Neural progenitor cell (in vitro differentiated cells): ENCODE measurements around the gene AUH.

ENCODE experiments used
- EZH2 ChIP-seq: fragments of 200-600 bp; sonication (generic); IDR thresholded peaks from 2 replicates; pipeline ENCODE4 v1.6.1; 2017; ENCODE audit warnings: antibody characterized with exemption, mild to moderate bottlenecking, moderate library complexity
- TF ChIP-seq, protein P1 (sequence below): fragments of 200-600 bp; sonication (generic); IDR thresholded peaks from 2 replicates; pipeline ENCODE4 v1.5.1; 2017; ENCODE audit warnings: antibody characterized with exemption, mild to moderate bottlenecking

GRCh38 chr9:91266448-91266847 is 95.3 kb downstream of the AUH start:
- no peak for TF ChIP-seq EZH2
- TF ChIP-seq, protein P1, sequence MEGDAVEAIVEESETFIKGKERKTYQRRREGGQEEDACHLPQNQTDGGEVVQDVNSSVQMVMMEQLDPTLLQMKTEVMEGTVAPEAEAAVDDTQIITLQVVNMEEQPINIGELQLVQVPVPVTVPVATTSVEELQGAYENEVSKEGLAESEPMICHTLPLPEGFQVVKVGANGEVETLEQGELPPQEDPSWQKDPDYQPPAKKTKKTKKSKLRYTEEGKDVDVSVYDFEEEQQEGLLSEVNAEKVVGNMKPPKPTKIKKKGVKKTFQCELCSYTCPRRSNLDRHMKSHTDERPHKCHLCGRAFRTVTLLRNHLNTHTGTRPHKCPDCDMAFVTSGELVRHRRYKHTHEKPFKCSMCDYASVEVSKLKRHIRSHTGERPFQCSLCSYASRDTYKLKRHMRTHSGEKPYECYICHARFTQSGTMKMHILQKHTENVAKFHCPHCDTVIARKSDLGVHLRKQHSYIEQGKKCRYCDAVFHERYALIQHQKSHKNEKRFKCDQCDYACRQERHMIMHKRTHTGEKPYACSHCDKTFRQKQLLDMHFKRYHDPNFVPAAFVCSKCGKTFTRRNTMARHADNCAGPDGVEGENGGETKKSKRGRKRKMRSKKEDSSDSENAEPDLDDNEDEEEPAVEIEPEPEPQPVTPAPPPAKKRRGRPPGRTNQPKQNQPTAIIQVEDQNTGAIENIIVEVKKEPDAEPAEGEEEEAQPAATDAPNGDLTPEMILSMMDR = no peak
